H1 (cell line): ENCODE measurements around the gene SLC16A9. TPM values are rescaled to one million over a fixed set of nuclear protein-coding genes. Genes with fewer than 3 reads are reported as not detected.

Experiments used
- RNF2 ChIP-seq: fragments of 200-900, 300-1000 bp; sonication (generic); IDR thresholded peaks from 2 replicates; pipeline ENCODE4 v1.7.1; 2016; ENCODE audit warnings: borderline replicate concordance, low read depth, mild to moderate bottlenecking, antibody characterized with exemption, low read length; ENCODE audit not compliant: poor library complexity, severe bottlenecking; ENCODE audit errors: missing control alignments
- SIX5 ChIP-seq: IDR thresholded peaks from 2 replicates; pipeline ENCODE4 v1.6.1; 2011; ENCODE audit warnings: mild to moderate bottlenecking, low read depth, low read length
- SP1 ChIP-seq: IDR thresholded peaks from 2 replicates; pipeline ENCODE4 v1.6.1; 2011; ENCODE audit warnings: low read depth, low read length
- TAF1 ChIP-seq: IDR thresholded peaks from 2 replicates; pipeline ENCODE4 v1.6.1; 2011; ENCODE audit warnings: mild to moderate bottlenecking, low read depth, low read length
- polyA plus RNA-seq, 7 experiments: library from polyadenylated mRNA; depleted of rRNA in 3 of 7; stranded (reverse) in 5 of 7; unstranded in 2 of 7; fragments of >200 nt in 5 of 7; fragments of 200-250 nt in 2 of 7; gene quantifications; 1 replicate in 5 of 7; 2 replicates in 1 of 7; 4 replicates in 1 of 7; pipeline versions ENCODE4 v1.2.1 to v1.2.3, GENCODE V29; 2011 to 2013; ENCODE audit warnings: missing spikeins in 2 of 7, mixed read lengths in 2 of 7
- total RNA-seq: library from RNA; stranded (reverse); fragmentation: NEBNext Ultra II Directional; extraction: Animal tissue kit (Norgen Biotek cat#: 25700); gene quantifications from 2 replicates; pipeline ENCODE4 v1.2.1, GENCODE V29; 2021

SLC16A9 gene
- total and polyA plus RNA-seq, 2 of the 8 experiments (the other 6 are each of a cell fraction or from before 2014, with no cell fraction given), result 11.2 to 20.5 TPM

- TF ChIP-seq TAF1 (no peak), RNF2 (no peak), SP1 (no peak), SIX5 (no peak)
Measured at GRCh38 chr10:59713196-59713821, 3.7 kb upstream of the SLC16A9 start (continued).
